Measurements from ENCODE around the gene TBL1X. TPM values are rescaled to one million over a fixed set of nuclear protein-coding genes. Genes with fewer than 3 reads are reported as not detected.

TBL1X gene
- total RNA-seq, 1 donor from 2014 or later = 26.4 TPM

GRCh38 chrX:9642270-9642995, 177.6 kb downstream of the TBL1X start:
- no peaks in the 10 kb centered on the region for H3K79me2 ChIP-seq (ENCODE audit: insufficient read depth, low read length)
- no peak overlapping the region for H3K4me3 Mint-ChIP-seq (ENCODE audit: unreplicated experiment)
- DNase-seq (ENCODE audit: low read depth) = no peak
- peaks cover 3% of the 10 kb centered on the region for H3K36me3 Mint-ChIP-seq (ENCODE audit: low read depth, unreplicated experiment)
- no peaks in the 10 kb centered on the region for H3K27me3 ChIP-seq (ENCODE audit: insufficient read depth, low read length)
- H3K4me3 ChIP-seq (ENCODE audit: insufficient read depth, low read depth, low read length) = no peak overlapping the region
- H3K4me1 ChIP-seq (ENCODE audit: insufficient read depth, low read length) = peaks cover 7% of the 10 kb centered on the region
- no peaks in the 10 kb centered on the region for H3K9me3 ChIP-seq (ENCODE audit: insufficient read depth, low read depth, low read length)
- H2AFZ ChIP-seq (ENCODE audit: low read depth, low read length) = no peak overlapping the region
- no peaks in the 10 kb centered on the region for H3K9me3 Mint-ChIP-seq (ENCODE audit: unreplicated experiment)
- peak; percentile 34 for FAIRE-seq
- H3K36me3 ChIP-seq (ENCODE audit: insufficient read depth, low read length) = no peaks in the 10 kb centered on the region
- H3K27me3 Mint-ChIP-seq (ENCODE audit: low read depth, unreplicated experiment) = no peaks in the 10 kb centered on the region
- H3K27ac ChIP-seq (ENCODE audit: low read depth, low read length) = no peak overlapping the region
- H4K20me1 ChIP-seq (ENCODE audit: insufficient read depth, low read length) = no peaks in the 10 kb centered on the region
- no peak overlapping the region for H3K4me2 ChIP-seq (ENCODE audit: low read length)
- peaks cover 8% of the 10 kb centered on the region for H3K4me1 Mint-ChIP-seq (ENCODE audit: low read depth, unreplicated experiment)
- TF ChIP-seq EZH2 (IDR thresholded peaks at IDR 0.05; ENCODE audit: insufficient read depth, low read length) = no peak
- TF ChIP-seq CTCF (IDR thresholded peaks at IDR 0.05; ENCODE audit: insufficient read depth, low read depth, low read length) = no peak
- peak overlapping the region; percentile 47 for H3K27ac Mint-ChIP-seq (ENCODE audit: unreplicated experiment)
- no peak overlapping the region for H3K9ac ChIP-seq (ENCODE audit: low read length)

GRCh38 chrX:9643807-9644206, 178.9 kb downstream of the TBL1X start:
- Histone ChIP-seq H3K4me2 (ENCODE audit: low read length) (no peak overlapping the region), H3K9me3 (ENCODE audit: insufficient read depth, low read depth, low read length) (no peaks in the 10 kb centered on the region), H3K27ac (ENCODE audit: low read depth, low read length) (no peak overlapping the region), H2AFZ (ENCODE audit: low read depth, low read length) (no peak overlapping the region), H4K20me1 (ENCODE audit: insufficient read depth, low read length) (no peaks in the 10 kb centered on the region), H3K36me3 (ENCODE audit: insufficient read depth, low read length) (no peaks in the 10 kb centered on the region), H3K4me3 (ENCODE audit: insufficient read depth, low read depth, low read length) (no peak overlapping the region), H3K79me2 (ENCODE audit: insufficient read depth, low read length) (no peaks in the 10 kb centered on the region), H3K9ac (ENCODE audit: low read length) (no peak overlapping the region), H3K27me3 (ENCODE audit: insufficient read depth, low read length) (no peaks in the 10 kb centered on the region), H3K4me1 (ENCODE audit: insufficient read depth, low read length) (peaks cover 7% of the 10 kb centered on the region)
- H3K4me1 Mint-ChIP-seq (ENCODE audit: low read depth, unreplicated experiment) = peaks cover 8% of the 10 kb centered on the region
- peaks cover 3% of the 10 kb centered on the region for H3K36me3 Mint-ChIP-seq (ENCODE audit: low read depth, unreplicated experiment)
- DNase-seq (ENCODE audit: low read depth) (no peak), FAIRE-seq (no peak)
- TF ChIP-seq EZH2 (IDR thresholded peaks at IDR 0.05; ENCODE audit: insufficient read depth, low read length) (no peak), CTCF (IDR thresholded peaks at IDR 0.05; ENCODE audit: insufficient read depth, low read depth, low read length) (no peak)
- H3K9me3 Mint-ChIP-seq (ENCODE audit: unreplicated experiment) = no peaks in the 10 kb centered on the region
- H3K27ac Mint-ChIP-seq (ENCODE audit: unreplicated experiment) = no peak overlapping the region
- H3K27me3 Mint-ChIP-seq (ENCODE audit: low read depth, unreplicated experiment) = no peaks in the 10 kb centered on the region
- H3K4me3 Mint-ChIP-seq (ENCODE audit: unreplicated experiment) = no peak overlapping the region

DNA sequence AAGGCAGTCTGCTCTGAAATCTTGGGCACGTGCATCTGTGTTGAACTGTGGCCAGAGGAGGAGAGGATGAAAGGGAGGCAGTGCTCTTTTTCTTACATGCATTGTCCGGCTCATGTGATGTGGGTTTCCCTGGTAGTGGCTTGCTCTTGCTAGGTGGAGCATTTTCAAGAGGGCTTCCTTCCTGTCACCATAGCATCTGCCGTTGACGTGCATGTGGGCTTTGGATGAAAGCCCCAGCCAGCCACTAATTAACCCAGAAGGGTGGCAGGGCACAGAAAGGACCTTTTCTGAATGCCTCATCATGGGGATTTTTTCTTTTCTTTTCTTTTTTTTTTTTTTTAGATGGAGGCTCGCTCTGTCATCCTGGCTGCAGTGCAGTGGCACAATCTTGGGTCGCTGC, 179.5 kb downstream of the TBL1X start:
- no peak overlapping the region for H3K27ac ChIP-seq (ENCODE audit: low read depth, low read length)
- H3K4me3 Mint-ChIP-seq (ENCODE audit: unreplicated experiment) = no peak overlapping the region
- H3K79me2 ChIP-seq (ENCODE audit: insufficient read depth, low read length) = no peaks in the 10 kb centered on the region
- H3K4me3 ChIP-seq (ENCODE audit: insufficient read depth, low read depth, low read length) = no peak overlapping the region
- peaks cover 7% of the 10 kb centered on the region for H3K4me1 ChIP-seq (ENCODE audit: insufficient read depth, low read length)
- peaks cover 8% of the 10 kb centered on the region for H3K4me1 Mint-ChIP-seq (ENCODE audit: low read depth, unreplicated experiment)
- no peak overlapping the region for H3K27ac Mint-ChIP-seq (ENCODE audit: unreplicated experiment)
- no peaks in the 10 kb centered on the region for H3K9me3 Mint-ChIP-seq (ENCODE audit: unreplicated experiment)
- no peaks in the 10 kb centered on the region for H3K36me3 ChIP-seq (ENCODE audit: insufficient read depth, low read length)
- peaks cover 3% of the 10 kb centered on the region for H3K36me3 Mint-ChIP-seq (ENCODE audit: low read depth, unreplicated experiment)
- no peak for TF ChIP-seq EZH2 (IDR thresholded peaks at IDR 0.05; ENCODE audit: insufficient read depth, low read length)
- no peak for TF ChIP-seq CTCF (IDR thresholded peaks at IDR 0.05; ENCODE audit: insufficient read depth, low read depth, low read length)
- no peaks in the 10 kb centered on the region for H4K20me1 ChIP-seq (ENCODE audit: insufficient read depth, low read length)
- H2AFZ ChIP-seq (ENCODE audit: low read depth, low read length) = no peak overlapping the region
- H3K4me2 ChIP-seq (ENCODE audit: low read length) = no peak overlapping the region
- no peaks in the 10 kb centered on the region for H3K27me3 Mint-ChIP-seq (ENCODE audit: low read depth, unreplicated experiment)
- FAIRE-seq = no peak
- no peak for DNase-seq (ENCODE audit: low read depth)
- H3K27me3 ChIP-seq (ENCODE audit: insufficient read depth, low read length) = no peaks in the 10 kb centered on the region
- H3K9ac ChIP-seq (ENCODE audit: low read length) = no peak overlapping the region
- no peaks in the 10 kb centered on the region for H3K9me3 ChIP-seq (ENCODE audit: insufficient read depth, low read depth, low read length)

Data from astrocyte (in vitro differentiated cells and primary cell).